Measurements from ENCODE around the gene TMEM80.
"Not testable (repeated sequence)": the region's sequence is repeated elsewhere in the genome, so short reads cannot be mapped to it uniquely, and the experiment has no call there.

Gene TMEM80
- 8.4 to 13.8 reads per million in 2 donors for total RNA-seq

- peak; percentile 94 for DNase-seq
These were observed at the start of gene TMEM80 for GRCh38 chr11:695538-696248. TSS of gene TMEM80 (plus strand) at chr11:695816. CDS start at chr11:695828, 12 bp downstream.

- DNase-seq, result no peak
These were observed 49.4 kb upstream of the TMEM80 start for GRCh38 chr11:646214-646613.

- DNase-seq, result not testable (repeated sequence)
These were observed 47.9 kb upstream of the TMEM80 start for GRCh38 chr11:647672-648158.

- no peak for DNase-seq
These were observed 45.1 kb upstream of the TMEM80 start for GRCh38 chr11:650482-650881.

GRCh38 chr11:653136-653535, 42.5 kb upstream of the TMEM80 start:
- not testable (repeated sequence) for DNase-seq

- DNase-seq, result no peak
These were observed 41.8 kb upstream of the TMEM80 start for GRCh38 chr11:653837-654236.

GRCh38 chr11:654444-654843, 41.2 kb upstream of the TMEM80 start:
- not testable (repeated sequence) for DNase-seq

GRCh38 chr11:655036-655726, 40.4 kb upstream of the TMEM80 start:
- no peak for DNase-seq

GRCh38 chr11:656426-656825, 39.2 kb upstream of the TMEM80 start:
- no peak for DNase-seq

GRCh38 chr11:656866-657265, 38.8 kb upstream of the TMEM80 start:
- DNase-seq, result no peak

GRCh38 chr11:657691-658126, 37.9 kb upstream of the TMEM80 start:
- DNase-seq, result no peak

- DNase-seq, result no peak
These were observed 36.0 kb upstream of the TMEM80 start for GRCh38 chr11:659532-660085.

GRCh38 chr11:660281-660680, 35.3 kb upstream of the TMEM80 start:
- no peak for DNase-seq

- no peak for DNase-seq
These were observed 34.8 kb upstream of the TMEM80 start for GRCh38 chr11:660681-661444.

- DNase-seq, result peak; percentile 16
These were observed 32.8 kb upstream of the TMEM80 start for GRCh38 chr11:662689-663274.

- no peak for DNase-seq
These were observed 30.4 kb upstream of the TMEM80 start for GRCh38 chr11:665062-665703.

GRCh38 chr11:665704-666281, 29.8 kb upstream of the TMEM80 start:
- no peak for DNase-seq

- no peak for DNase-seq
These were observed 21.8 kb upstream of the TMEM80 start for GRCh38 chr11:673866-674265.

- DNase-seq, result no peak
These were observed 21.2 kb upstream of the TMEM80 start for GRCh38 chr11:674406-674805.

GRCh38 chr11:678297-678696, 17.3 kb upstream of the TMEM80 start:
- DNase-seq, result no peak
